Ishikawa (cell line): Measurements from ENCODE around the gene MAB21L1.

Source experiments
- CEBPB ChIP-seq: IDR thresholded peaks from 2 replicates; pipeline ENCODE4 v1.6.1; 2012
- CREB1 ChIP-seq: IDR thresholded peaks from 2 replicates; pipeline ENCODE4 v1.6.1; 2012; ENCODE audit warnings: low read depth
- EGR1 ChIP-seq: IDR thresholded peaks from 2 replicates; pipeline ENCODE4 v1.6.1; 2012
- EP300 ChIP-seq: IDR thresholded peaks from 2 replicates; pipeline ENCODE4 v1.6.1; 2012; ENCODE audit warnings: borderline replicate concordance
- FOXM1 ChIP-seq: IDR thresholded peaks from 2 replicates; pipeline ENCODE4 v1.6.1; 2012; ENCODE audit warnings: low read depth, borderline replicate concordance
- MAX ChIP-seq: IDR thresholded peaks from 2 replicates; pipeline ENCODE4 v1.6.1; 2012
- NFIC ChIP-seq: IDR thresholded peaks from 2 replicates; pipeline ENCODE4 v1.6.1; 2012
- RAD21 ChIP-seq: IDR thresholded peaks from 2 replicates; pipeline ENCODE4 v1.6.1; 2012; ENCODE audit warnings: low read depth
- REST ChIP-seq: IDR thresholded peaks from 2 replicates; pipeline ENCODE4 v1.6.1; 2012; ENCODE audit warnings: low read depth, mild to moderate bottlenecking
- TAF1 ChIP-seq: IDR thresholded peaks from 2 replicates; pipeline ENCODE4 v1.6.1; 2012; ENCODE audit warnings: low read depth, mild to moderate bottlenecking
- TCF12 ChIP-seq: IDR thresholded peaks from 2 replicates; pipeline ENCODE4 v1.6.1; 2012; ENCODE audit warnings: low read depth
- TEAD4 ChIP-seq: IDR thresholded peaks from 2 replicates; pipeline ENCODE4 v1.6.1; 2012
- USF1 ChIP-seq: IDR thresholded peaks from 2 replicates; pipeline ENCODE4 v1.6.1; 2012
- YY1 ChIP-seq: IDR thresholded peaks from 2 replicates; pipeline ENCODE4 v1.6.1; 2012; ENCODE audit warnings: low read depth
- ZBTB7A ChIP-seq: IDR thresholded peaks from 2 replicates; pipeline ENCODE4 v1.6.1; 2012; ENCODE audit warnings: low read depth

Gene MAB21L1

GRCh38 chr13:35475960-35476943 is at the start of gene MAB21L1:
TSS of gene MAB21L1 (minus strand) at chr13:35476689. CDS start at chr13:35476138, 551 bp downstream.
- TF ChIP-seq USF1 = no peak
- no peak for TF ChIP-seq YY1
- no peak for TF ChIP-seq TEAD4
- no peak for TF ChIP-seq REST
- TF ChIP-seq CEBPB = no peak
- no peak for TF ChIP-seq EP300
- TF ChIP-seq CREB1 = no peak
- TF ChIP-seq ZBTB7A = no peak
- TF ChIP-seq TAF1 = no peak
- TF ChIP-seq NFIC = no peak
- no peak for TF ChIP-seq EGR1
- no peak for TF ChIP-seq RAD21
- no peak for TF ChIP-seq TCF12
- no peak for TF ChIP-seq MAX
- TF ChIP-seq FOXM1 = no peak

- TF ChIP-seq USF1 (no peak), EGR1 (no peak), CEBPB (no peak), REST (no peak), RAD21 (no peak), TCF12 (no peak), TEAD4 (no peak)
These were observed 47.7 kb upstream of the MAB21L1 start for GRCh38 chr13:35524171-35524570.

- no peak for TF ChIP-seq CEBPB
- TF ChIP-seq RAD21 = no peak
- no peak for TF ChIP-seq TAF1
- no peak for TF ChIP-seq MAX
- TF ChIP-seq YY1 = no peak
- TF ChIP-seq TCF12 = no peak
- TF ChIP-seq FOXM1 = no peak
- no peak for TF ChIP-seq USF1
- no peak for TF ChIP-seq REST
- no peak for TF ChIP-seq ZBTB7A
- no peak for TF ChIP-seq TEAD4
- TF ChIP-seq CREB1 = no peak
- no peak for TF ChIP-seq EGR1
- TF ChIP-seq EP300 = no peak
- TF ChIP-seq NFIC = no peak
These were observed 42.0 kb upstream of the MAB21L1 start for GRCh38 chr13:35518337-35518946.
